Measurements from ENCODE around the gene LKAAEAR1. TPM values are rescaled to one million over a fixed set of nuclear protein-coding genes. Genes with fewer than 3 reads are reported as not detected.

LKAAEAR1 gene
- total and polyA plus RNA-seq, 2 of the 13 experiments (the other 11 are each of a cell fraction or from before 2014, with no cell fraction given), result not detected

DNA sequence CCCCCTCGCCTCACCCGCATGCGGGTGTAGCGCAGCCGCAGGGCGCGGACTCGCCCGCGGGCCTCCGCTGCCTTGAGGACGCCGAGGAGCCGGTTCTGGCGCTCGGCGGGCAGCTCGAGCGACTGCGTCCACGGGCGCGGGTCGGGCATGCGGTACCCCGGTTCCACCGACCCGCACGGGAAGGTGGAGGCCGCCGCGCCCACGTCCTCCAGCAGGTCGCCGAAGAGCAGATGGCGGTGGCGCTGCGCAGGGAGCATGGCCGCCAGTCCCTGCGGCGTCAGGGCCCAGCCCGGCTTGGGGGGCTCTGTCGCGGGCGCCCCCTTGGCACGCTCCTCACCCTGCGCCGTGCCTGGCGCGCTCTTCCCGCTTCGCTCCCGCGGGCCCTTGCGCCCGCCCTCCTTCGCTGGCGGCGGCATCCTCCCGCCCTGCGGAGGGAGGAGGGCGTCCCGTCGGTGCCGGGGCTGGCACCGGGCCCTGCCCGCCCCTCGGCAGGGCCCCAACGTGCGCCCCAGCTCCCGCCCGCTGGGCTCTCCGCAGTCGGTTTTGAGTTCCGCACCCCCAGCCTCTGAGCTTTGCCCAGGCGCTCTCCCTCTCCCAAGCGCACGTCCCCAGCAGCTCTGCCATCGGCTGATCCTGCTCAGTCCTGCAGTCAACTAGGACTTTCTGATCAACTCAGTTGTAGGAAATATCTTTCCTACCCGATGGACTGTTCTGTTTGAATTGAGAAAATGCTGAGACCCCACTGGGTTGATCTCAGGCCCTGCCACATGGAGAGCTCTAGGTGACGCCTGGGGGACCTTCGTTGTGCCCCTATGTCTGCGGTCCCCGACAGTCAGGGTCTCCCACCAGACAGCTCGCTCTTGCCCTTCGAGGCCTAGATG is at the start of gene LKAAEAR1 (continued):
- TF ChIP-seq, protein P1, sequence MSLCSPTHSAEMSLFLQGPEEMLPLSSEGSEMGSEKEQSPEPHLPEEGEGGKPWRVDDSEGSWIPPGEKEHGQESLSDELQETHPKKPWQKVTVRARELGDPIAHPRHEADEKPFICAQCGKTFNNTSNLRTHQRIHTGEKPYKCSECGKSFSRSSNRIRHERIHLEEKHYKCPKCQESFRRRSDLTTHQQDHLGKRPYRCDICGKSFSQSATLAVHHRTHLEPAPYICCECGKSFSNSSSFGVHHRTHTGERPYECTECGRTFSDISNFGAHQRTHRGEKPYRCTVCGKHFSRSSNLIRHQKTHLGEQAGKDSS (CRISPR knock-in tag; IDR thresholded peaks at IDR 0.05; ENCODE audit: borderline replicate concordance, low read depth), result peak; percentile 68
- TF ChIP-seq ZNF644 (CRISPR knock-in tag; IDR thresholded peaks at IDR 0.05; ENCODE audit: low read depth), result no peak
- TF ChIP-seq, protein P2, sequence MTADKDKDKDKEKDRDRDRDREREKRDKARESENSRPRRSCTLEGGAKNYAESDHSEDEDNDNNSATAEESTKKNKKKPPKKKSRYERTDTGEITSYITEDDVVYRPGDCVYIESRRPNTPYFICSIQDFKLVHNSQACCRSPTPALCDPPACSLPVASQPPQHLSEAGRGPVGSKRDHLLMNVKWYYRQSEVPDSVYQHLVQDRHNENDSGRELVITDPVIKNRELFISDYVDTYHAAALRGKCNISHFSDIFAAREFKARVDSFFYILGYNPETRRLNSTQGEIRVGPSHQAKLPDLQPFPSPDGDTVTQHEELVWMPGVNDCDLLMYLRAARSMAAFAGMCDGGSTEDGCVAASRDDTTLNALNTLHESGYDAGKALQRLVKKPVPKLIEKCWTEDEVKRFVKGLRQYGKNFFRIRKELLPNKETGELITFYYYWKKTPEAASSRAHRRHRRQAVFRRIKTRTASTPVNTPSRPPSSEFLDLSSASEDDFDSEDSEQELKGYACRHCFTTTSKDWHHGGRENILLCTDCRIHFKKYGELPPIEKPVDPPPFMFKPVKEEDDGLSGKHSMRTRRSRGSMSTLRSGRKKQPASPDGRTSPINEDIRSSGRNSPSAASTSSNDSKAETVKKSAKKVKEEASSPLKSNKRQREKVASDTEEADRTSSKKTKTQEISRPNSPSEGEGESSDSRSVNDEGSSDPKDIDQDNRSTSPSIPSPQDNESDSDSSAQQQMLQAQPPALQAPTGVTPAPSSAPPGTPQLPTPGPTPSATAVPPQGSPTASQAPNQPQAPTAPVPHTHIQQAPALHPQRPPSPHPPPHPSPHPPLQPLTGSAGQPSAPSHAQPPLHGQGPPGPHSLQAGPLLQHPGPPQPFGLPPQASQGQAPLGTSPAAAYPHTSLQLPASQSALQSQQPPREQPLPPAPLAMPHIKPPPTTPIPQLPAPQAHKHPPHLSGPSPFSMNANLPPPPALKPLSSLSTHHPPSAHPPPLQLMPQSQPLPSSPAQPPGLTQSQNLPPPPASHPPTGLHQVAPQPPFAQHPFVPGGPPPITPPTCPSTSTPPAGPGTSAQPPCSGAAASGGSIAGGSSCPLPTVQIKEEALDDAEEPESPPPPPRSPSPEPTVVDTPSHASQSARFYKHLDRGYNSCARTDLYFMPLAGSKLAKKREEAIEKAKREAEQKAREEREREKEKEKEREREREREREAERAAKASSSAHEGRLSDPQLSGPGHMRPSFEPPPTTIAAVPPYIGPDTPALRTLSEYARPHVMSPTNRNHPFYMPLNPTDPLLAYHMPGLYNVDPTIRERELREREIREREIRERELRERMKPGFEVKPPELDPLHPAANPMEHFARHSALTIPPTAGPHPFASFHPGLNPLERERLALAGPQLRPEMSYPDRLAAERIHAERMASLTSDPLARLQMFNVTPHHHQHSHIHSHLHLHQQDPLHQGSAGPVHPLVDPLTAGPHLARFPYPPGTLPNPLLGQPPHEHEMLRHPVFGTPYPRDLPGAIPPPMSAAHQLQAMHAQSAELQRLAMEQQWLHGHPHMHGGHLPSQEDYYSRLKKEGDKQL (CRISPR knock-in tag; IDR thresholded peaks at IDR 0.05; ENCODE audit: low read depth), result peak; percentile 3; the same call in 1 of the 2 replicates
- TF ChIP-seq ZNF788 (CRISPR knock-in tag; IDR thresholded peaks at IDR 0.05; ENCODE audit: borderline replicate concordance), result 0 out of 2 replicates have a peak, but pooled peaks have one; percentile 23
- TF ChIP-seq, protein P3, sequence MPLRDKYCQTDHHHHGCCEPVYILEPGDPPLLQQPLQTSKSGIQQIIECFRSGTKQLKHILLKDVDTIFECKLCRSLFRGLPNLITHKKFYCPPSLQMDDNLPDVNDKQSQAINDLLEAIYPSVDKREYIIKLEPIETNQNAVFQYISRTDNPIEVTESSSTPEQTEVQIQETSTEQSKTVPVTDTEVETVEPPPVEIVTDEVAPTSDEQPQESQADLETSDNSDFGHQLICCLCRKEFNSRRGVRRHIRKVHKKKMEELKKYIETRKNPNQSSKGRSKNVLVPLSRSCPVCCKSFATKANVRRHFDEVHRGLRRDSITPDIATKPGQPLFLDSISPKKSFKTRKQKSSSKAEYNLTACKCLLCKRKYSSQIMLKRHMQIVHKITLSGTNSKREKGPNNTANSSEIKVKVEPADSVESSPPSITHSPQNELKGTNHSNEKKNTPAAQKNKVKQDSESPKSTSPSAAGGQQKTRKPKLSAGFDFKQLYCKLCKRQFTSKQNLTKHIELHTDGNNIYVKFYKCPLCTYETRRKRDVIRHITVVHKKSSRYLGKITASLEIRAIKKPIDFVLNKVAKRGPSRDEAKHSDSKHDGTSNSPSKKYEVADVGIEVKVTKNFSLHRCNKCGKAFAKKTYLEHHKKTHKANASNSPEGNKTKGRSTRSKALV (CRISPR knock-in tag; IDR thresholded peaks at IDR 0.05), result peak; percentile 85
- TF ChIP-seq, protein P4, sequence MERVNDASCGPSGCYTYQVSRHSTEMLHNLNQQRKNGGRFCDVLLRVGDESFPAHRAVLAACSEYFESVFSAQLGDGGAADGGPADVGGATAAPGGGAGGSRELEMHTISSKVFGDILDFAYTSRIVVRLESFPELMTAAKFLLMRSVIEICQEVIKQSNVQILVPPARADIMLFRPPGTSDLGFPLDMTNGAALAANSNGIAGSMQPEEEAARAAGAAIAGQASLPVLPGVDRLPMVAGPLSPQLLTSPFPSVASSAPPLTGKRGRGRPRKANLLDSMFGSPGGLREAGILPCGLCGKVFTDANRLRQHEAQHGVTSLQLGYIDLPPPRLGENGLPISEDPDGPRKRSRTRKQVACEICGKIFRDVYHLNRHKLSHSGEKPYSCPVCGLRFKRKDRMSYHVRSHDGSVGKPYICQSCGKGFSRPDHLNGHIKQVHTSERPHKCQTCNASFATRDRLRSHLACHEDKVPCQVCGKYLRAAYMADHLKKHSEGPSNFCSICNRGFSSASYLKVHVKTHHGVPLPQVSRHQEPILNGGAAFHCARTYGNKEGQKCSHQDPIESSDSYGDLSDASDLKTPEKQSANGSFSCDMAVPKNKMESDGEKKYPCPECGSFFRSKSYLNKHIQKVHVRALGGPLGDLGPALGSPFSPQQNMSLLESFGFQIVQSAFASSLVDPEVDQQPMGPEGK (CRISPR knock-in tag; IDR thresholded peaks at IDR 0.05), result 0 out of 2 replicates have a peak, but pooled peaks have one; percentile 4
- no peak for TF ChIP-seq SNAPC2 (CRISPR knock-in tag; IDR thresholded peaks at IDR 0.05)
- TF ChIP-seq ZZZ3 (CRISPR knock-in tag; IDR thresholded peaks at IDR 0.05; ENCODE audit: borderline replicate concordance), result 0 out of 2 replicates have a peak, but pooled peaks have one; percentile 28
- 0 out of 2 replicates have a peak, but pooled peaks have one; percentile 33 for TF ChIP-seq ZNF484 (CRISPR knock-in tag; IDR thresholded peaks at IDR 0.05; ENCODE audit: borderline replicate concordance, low read depth)
- TF ChIP-seq ZNF383 (CRISPR knock-in tag; IDR thresholded peaks at IDR 0.05; ENCODE audit: borderline replicate concordance), result peak; percentile 51; the same call in 1 of the 2 replicates
- no peak for TF ChIP-seq ZNF446 (CRISPR knock-in tag; IDR thresholded peaks at IDR 0.05)
- peak; percentile 80; the same call in 1 of the 2 replicates for TF ChIP-seq ZNF451 (CRISPR knock-in tag; IDR thresholded peaks at IDR 0.05)
- peak; percentile 29 for TF ChIP-seq ATF7-NPFF (CRISPR knock-in tag; IDR thresholded peaks at IDR 0.05; ENCODE audit: low read depth)
- peak; percentile 44; the same call in 1 of the 2 replicates for TF ChIP-seq SRY (CRISPR knock-in tag; IDR thresholded peaks at IDR 0.05)
- peak; percentile 87; the same call in 1 of the 2 replicates for TF ChIP-seq SAFB2 (CRISPR knock-in tag; IDR thresholded peaks at IDR 0.05; ENCODE audit: borderline replicate concordance, low read depth)
- TF ChIP-seq ZNF235 (CRISPR knock-in tag; IDR thresholded peaks at IDR 0.05; ENCODE audit: borderline replicate concordance), result peak; percentile 6; the same call in 1 of the 2 replicates
- TF ChIP-seq DNMT1 (CRISPR knock-in tag; IDR thresholded peaks at IDR 0.05), result peak; percentile 88; the same call in 1 of the 2 replicates

Measured in HepG2 (cell line).